GM19043 (cell line): ENCODE data around the gene STX8.

Source experiments
- ATAC-seq: cut with Tn5 transposase; IDR thresholded peaks from one replicate; pipeline ENCODE4 v1.9.1; 2021; ENCODE audit warnings: low read depth; ENCODE audit not compliant: unreplicated experiment

Gene STX8

GRCh38 chr17:9233761-9234160 lies 341.9 kb downstream of the STX8 start:
- no peak for ATAC-seq

GRCh38 chr17:9233271-9233599 lies 342.4 kb downstream of the STX8 start:
- ATAC-seq: no peak

GRCh38 chr17:9232591-9233270 lies 342.9 kb downstream of the STX8 start:
- no peak for ATAC-seq

- ATAC-seq: no peak
These were observed 343.5 kb downstream of the STX8 start for GRCh38 chr17:9232155-9232475.

- ATAC-seq: no peak
These were observed 344.0 kb downstream of the STX8 start for GRCh38 chr17:9231449-9232154.

GRCh38 chr17:9230861-9231260 lies 344.8 kb downstream of the STX8 start:
- ATAC-seq: no peak

GRCh38 chr17:9230346-9230745 lies 345.3 kb downstream of the STX8 start:
- ATAC-seq: no peak

GRCh38 chr17:9229826-9230201 lies 345.8 kb downstream of the STX8 start:
- ATAC-seq: no peak

GRCh38 chr17:9229160-9229825 lies 346.3 kb downstream of the STX8 start:
- no peak for ATAC-seq

GRCh38 chr17:9228408-9229159 lies 347.0 kb downstream of the STX8 start:
- no peak for ATAC-seq

- no peak for ATAC-seq
These were observed 347.7 kb downstream of the STX8 start for GRCh38 chr17:9227819-9228407.

GRCh38 chr17:9226794-9227135 lies 348.9 kb downstream of the STX8 start:
- ATAC-seq: no peak

- ATAC-seq: no peak
These were observed 349.4 kb downstream of the STX8 start for GRCh38 chr17:9226130-9226793.

- ATAC-seq: no peak
These were observed 350.1 kb downstream of the STX8 start for GRCh38 chr17:9225305-9226101.

- no peak for ATAC-seq
These were observed 351.1 kb downstream of the STX8 start for GRCh38 chr17:9224485-9224884.

GRCh38 chr17:9223531-9223930 lies 352.1 kb downstream of the STX8 start:
- ATAC-seq: no peak

GRCh38 chr17:9221922-9222180 lies 353.8 kb downstream of the STX8 start:
- no peak for ATAC-seq

GRCh38 chr17:9221147-9221921 lies 354.3 kb downstream of the STX8 start:
- ATAC-seq: no peak

- ATAC-seq: no peak
These were observed 355.0 kb downstream of the STX8 start for GRCh38 chr17:9220398-9221146.
